Esophagus (tissue), 2 donors: ENCODE measurements around the gene KDM6A. TPM values are rescaled to one million over a fixed set of nuclear protein-coding genes. Genes with fewer than 3 reads are reported as not detected.
"Not testable (repeated sequence)": the region's sequence is repeated elsewhere in the genome, so short reads cannot be mapped to it uniquely, and the experiment has no call there.

Experiments
- H3K27ac ChIP-seq, 2 donors: one replicate each; pipeline ENCODE4 v1.5.1; 2013; ENCODE audit warnings: low read depth in 2 of 2, mild to moderate bottlenecking in 2 of 2, inconsistent platforms in 1 of 2, low read length in 1 of 2, moderate library complexity in 1 of 2
- H3K27me3 ChIP-seq, 2 donors: one replicate each; pipeline ENCODE4 v1.6.1; 2013; ENCODE audit warnings: low read length in 2 of 2, control low read depth in 1 of 2, mild to moderate bottlenecking in 1 of 2; ENCODE audit not compliant: insufficient read depth in 2 of 2, control insufficient read depth in 1 of 2
- H3K36me3 ChIP-seq, 2 donors: one replicate each; pipeline ENCODE4 v1.6.1; 2013; ENCODE audit warnings: low read length in 1 of 2; ENCODE audit not compliant: control insufficient read depth in 2 of 2, insufficient read depth in 2 of 2
- H3K4me1 ChIP-seq, 2 donors: one replicate each; pipeline ENCODE4 v1.6.1; 2013; ENCODE audit warnings: low read length in 1 of 2; ENCODE audit not compliant: control insufficient read depth in 2 of 2, insufficient read depth in 2 of 2
- H3K4me3 ChIP-seq, 2 donors: one replicate each; pipeline ENCODE4 v1.5.1; 2013; ENCODE audit warnings: low read length in 2 of 2, mild to moderate bottlenecking in 2 of 2, low read depth in 1 of 2, moderate library complexity in 1 of 2
- H3K9me3 ChIP-seq, 2 donors: one replicate each; pipeline ENCODE4 v1.6.1; 2013; ENCODE audit warnings: mild to moderate bottlenecking in 2 of 2, low read depth in 1 of 2, low read length in 1 of 2, moderate library complexity in 1 of 2; ENCODE audit not compliant: control insufficient read depth in 2 of 2, insufficient read depth in 1 of 2
- WGBS, 2 donors: extraction: QIAGEN DNeasy Blood & Tissue Kit; methylation state at CpG; one replicate each; pipeline ENCODE4 v1.1.7; 2013; 5-methylcytosine and 5-hydroxymethylcytosine counted together
- polyA plus RNA-seq, 2 donors: library from polyadenylated mRNA; stranded (reverse); fragments of 200-250 nt; gene quantifications; one replicate each; pipeline ENCODE4 v1.2.3, GENCODE V29; 2013
- donor health status: healthy with polysubstance abuse.
- donor health status: Bipolar disorder and iron deficiency.

KDM6A gene
- polyA plus RNA-seq, 2 donors = 7.2 to 13.5 TPM

- Histone ChIP-seq H3K4me3 (no peak overlapping the region), H3K9me3 (no peaks in the 10 kb centered on the region), H3K27me3 (no peaks in the 10 kb centered on the region), H3K4me1 (no peaks in the 10 kb centered on the region), H3K36me3 (no peaks in the 10 kb centered on the region), H3K27ac (no peak overlapping the region)
- 15 to 30% methylated on average over 2 of the region's 2 CpGs for WGBS, 2 donors
Measured at GRCh38 chrX:45070116-45071007, 197.4 kb downstream of the KDM6A start.

GRCh38 chrX:45073011-45073410 is 200.0 kb downstream of the KDM6A start:
- 96 to 98% methylated on average over 4 of the region's 4 CpGs for WGBS, 2 donors
- H3K4me1 ChIP-seq, H3K27me3 ChIP-seq, H3K9me3 ChIP-seq, H3K27ac ChIP-seq, H3K4me3 ChIP-seq, H3K36me3 ChIP-seq: not testable (repeated sequence)

GRCh38 chrX:45077748-45078424 is 204.9 kb downstream of the KDM6A start:
- H3K36me3 ChIP-seq = no peaks in the 10 kb centered on the region
- H3K9me3 ChIP-seq = no peaks in the 10 kb centered on the region
- no peak overlapping the region for H3K27ac ChIP-seq
- no peak overlapping the region for H3K4me3 ChIP-seq
- no peaks in the 10 kb centered on the region for H3K27me3 ChIP-seq
- WGBS, 2 donors = 80 to 87% methylated on average over 2 of the region's 2 CpGs
- no peaks in the 10 kb centered on the region for H3K4me1 ChIP-seq

- no peaks in the 10 kb centered on the region for H3K27me3 ChIP-seq
- no peaks in the 10 kb centered on the region for H3K36me3 ChIP-seq
- H3K4me3 ChIP-seq = no peak overlapping the region
- H3K9me3 ChIP-seq = no peaks in the 10 kb centered on the region
- no peak overlapping the region for H3K27ac ChIP-seq
- 65 to 69% methylated on average over 2 of the region's 2 CpGs for WGBS, 2 donors
- no peaks in the 10 kb centered on the region for H3K4me1 ChIP-seq
Measured at GRCh38 chrX:45083314-45083713, 210.3 kb downstream of the KDM6A start.

GRCh38 chrX:45110494-45110893 is 237.5 kb downstream of the KDM6A start:
- H3K27me3 ChIP-seq = no peaks in the 10 kb centered on the region
- 83 to 91% methylated on average over 3 of the region's 3 CpGs for WGBS, 2 donors
- no peak overlapping the region for H3K4me3 ChIP-seq
- peaks cover 2% of the 10 kb centered on the region in 2 donors for H3K36me3 ChIP-seq
- no peaks in the 10 kb centered on the region for H3K4me1 ChIP-seq
- H3K9me3 ChIP-seq = no peaks in the 10 kb centered on the region
- no peak overlapping the region for H3K27ac ChIP-seq

- Histone ChIP-seq H3K4me1 (no peaks in the 10 kb centered on the region), H3K9me3 (no peaks in the 10 kb centered on the region), H3K36me3 (no peaks in the 10 kb centered on the region), H3K27ac (no peak overlapping the region), H3K27me3 (no peaks in the 10 kb centered on the region), H3K4me3 (no peak overlapping the region)
- 94 to 100% methylated on average over 1 of the region's 1 CpG for WGBS, 2 donors
Measured at GRCh38 chrX:45126158-45126557, 253.2 kb downstream of the KDM6A start.

GRCh38 chrX:45128896-45129454 is 256.0 kb downstream of the KDM6A start:
- H3K27ac ChIP-seq = no peak overlapping the region
- no peak overlapping the region for H3K4me3 ChIP-seq
- 72 to 92% methylated on average over 4 of the region's 4 CpGs for WGBS, 2 donors
- H3K27me3 ChIP-seq = no peaks in the 10 kb centered on the region
- no peaks in the 10 kb centered on the region for H3K36me3 ChIP-seq
- H3K9me3 ChIP-seq = no peaks in the 10 kb centered on the region
- H3K4me1 ChIP-seq = no peaks in the 10 kb centered on the region

GRCh38 chrX:45133465-45133864 is 260.5 kb downstream of the KDM6A start:
- Histone ChIP-seq H3K27ac (no peak overlapping the region), H3K27me3 (no peaks in the 10 kb centered on the region), H3K9me3 (no peaks in the 10 kb centered on the region), H3K4me1 (no peaks in the 10 kb centered on the region), H3K4me3 (no peak overlapping the region), H3K36me3 (no peaks in the 10 kb centered on the region)
- WGBS, 2 donors = 84 to 91% methylated on average over 3 of the region's 3 CpGs

- Histone ChIP-seq H3K9me3 (no peaks in the 10 kb centered on the region), H3K36me3 (no peaks in the 10 kb centered on the region), H3K4me1 (no peaks in the 10 kb centered on the region), H3K27me3 (no peaks in the 10 kb centered on the region), H3K27ac (no peak overlapping the region), H3K4me3 (no peak overlapping the region)
- 49 to 79% methylated on average over 7 of the region's 7 CpGs for WGBS, 2 donors
Measured at GRCh38 chrX:45134315-45134731, 261.3 kb downstream of the KDM6A start.
